GM21515 (cell line): Measurements from ENCODE around the gene XRN1.

ENCODE experiments used
- ATAC-seq: cut with Tn5 transposase; IDR thresholded peaks from one replicate; pipeline ENCODE4 v1.9.1; 2021; ENCODE audit not compliant: unreplicated experiment

XRN1 gene

GRCh38 chr3:142275856-142276255 is 172.0 kb downstream of the XRN1 start:
- ATAC-seq, result no peak

GRCh38 chr3:142274908-142275307 is 172.9 kb downstream of the XRN1 start:
- no peak for ATAC-seq

GRCh38 chr3:142273501-142273900 is 174.3 kb downstream of the XRN1 start:
- no peak for ATAC-seq

GRCh38 chr3:142272200-142272891 is 175.5 kb downstream of the XRN1 start:
- ATAC-seq, result no peak

DNA sequence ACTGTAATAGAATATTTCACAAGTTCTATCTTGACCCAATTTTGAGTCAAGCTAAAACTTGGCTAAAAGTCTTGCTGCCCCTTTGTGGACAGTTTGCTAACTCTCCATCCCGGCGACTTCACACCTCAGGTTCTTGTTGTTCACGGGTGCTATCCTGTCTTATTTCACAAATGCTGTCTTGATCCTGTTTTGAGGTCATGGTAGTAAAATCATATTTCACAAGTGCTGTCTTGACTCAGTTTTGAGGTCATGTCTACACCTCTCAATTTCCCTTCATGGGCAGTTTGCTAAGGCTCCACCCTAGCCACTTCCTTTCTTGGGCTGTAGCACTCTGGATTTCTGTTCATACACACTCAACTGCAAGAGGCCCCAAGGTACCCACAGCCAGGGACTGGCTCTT is 177.4 kb downstream of the XRN1 start:
- no peak for ATAC-seq

GRCh38 chr3:142269767-142270166 is 178.1 kb downstream of the XRN1 start:
- no peak for ATAC-seq

GRCh38 chr3:142268426-142268825 is 179.4 kb downstream of the XRN1 start:
- no peak for ATAC-seq

DNA sequence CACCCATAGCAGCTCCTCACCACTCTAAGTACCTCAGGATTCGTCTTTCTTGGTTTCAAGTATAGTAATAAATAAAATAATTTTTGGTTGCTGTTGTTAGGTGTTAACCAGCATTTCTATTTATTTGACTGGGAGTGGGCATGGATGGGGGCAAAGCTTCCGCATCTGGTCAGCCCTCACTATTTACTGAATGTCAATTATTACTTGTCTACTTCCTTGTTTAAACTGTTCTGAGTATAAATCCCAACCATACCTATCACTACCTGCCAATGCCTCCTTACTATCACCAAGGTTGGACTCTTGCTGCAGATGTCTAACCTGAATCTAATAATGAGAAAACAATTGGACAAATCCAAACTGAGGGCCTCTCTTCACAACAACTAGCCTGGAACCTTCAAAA is 180.6 kb downstream of the XRN1 start:
- ATAC-seq, result no peak

DNA sequence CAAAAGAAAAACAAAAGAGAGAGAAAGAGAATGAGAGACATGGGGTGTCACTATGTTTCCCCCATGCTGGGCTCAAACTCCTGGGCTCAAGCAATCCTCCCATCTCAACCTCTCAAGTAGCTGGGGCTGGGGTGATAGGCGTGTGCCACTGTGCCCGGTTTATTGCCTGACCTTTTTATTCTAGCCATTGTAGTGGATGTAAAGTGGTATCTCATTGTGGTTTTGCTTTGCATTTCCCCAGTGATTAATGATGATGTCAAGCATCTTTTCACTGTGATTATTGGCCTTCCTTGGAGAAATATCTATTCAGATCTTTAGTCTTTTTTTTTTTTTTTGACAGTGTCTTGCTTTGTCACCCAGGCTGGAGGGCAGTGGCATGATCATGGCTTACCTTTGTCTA is 184.7 kb downstream of the XRN1 start:
- no peak for ATAC-seq

DNA sequence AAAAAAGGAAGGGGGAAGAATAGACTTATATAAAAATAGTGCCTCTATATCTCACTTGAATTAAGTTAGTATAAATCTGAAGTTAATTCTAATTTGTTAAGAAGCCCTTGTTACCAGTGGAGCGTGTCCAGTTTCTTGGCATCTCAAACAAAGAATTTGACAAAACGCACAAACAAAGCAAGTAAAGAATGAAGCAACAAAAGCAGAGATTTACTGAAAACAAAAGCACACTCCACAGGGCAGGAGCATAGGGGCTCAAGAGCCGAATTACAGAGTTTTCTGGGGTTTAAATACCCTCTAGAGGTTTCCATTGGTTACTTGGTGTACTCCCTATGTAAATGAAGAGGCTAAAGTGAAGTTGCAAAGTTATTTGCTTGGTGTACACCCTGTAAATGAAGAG is 188.5 kb downstream of the XRN1 start:
- no peak for ATAC-seq

DNA sequence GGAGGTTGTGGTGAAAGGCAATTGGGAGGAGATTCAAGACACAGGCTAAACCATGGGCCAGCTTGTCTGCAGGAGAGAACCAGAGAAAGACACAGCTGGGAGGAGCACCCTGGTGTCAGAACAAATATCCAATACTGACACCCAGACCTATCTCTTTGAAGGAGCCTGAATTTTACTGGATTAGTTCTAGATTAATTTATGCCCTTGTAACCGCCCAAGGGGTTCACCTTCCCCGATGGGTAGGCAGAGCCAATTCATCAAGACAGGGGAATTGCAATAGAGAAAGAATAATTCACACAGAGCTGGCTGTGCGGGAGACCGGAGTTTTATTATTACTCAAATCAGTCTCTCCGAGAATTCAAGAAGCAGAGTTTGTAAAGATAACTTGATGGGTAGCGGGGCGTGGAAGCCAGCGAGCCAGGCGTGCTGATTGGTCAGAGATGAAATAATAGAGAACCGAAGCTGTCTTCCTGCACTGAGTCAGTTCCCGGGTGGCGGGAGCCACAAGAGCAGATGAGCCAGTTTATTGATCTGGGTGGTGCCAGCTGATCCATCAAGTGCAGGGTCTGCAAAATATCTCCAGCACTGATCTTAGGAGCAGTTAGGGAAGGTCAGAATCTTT is 191.0 kb downstream of the XRN1 start:
- ATAC-seq, result no peak
